ENCODE measurements around the gene AP4E1. TPM values are rescaled to one million over a fixed set of nuclear protein-coding genes. Genes with fewer than 3 reads are reported as not detected.

AP4E1 gene
- total and polyA plus RNA-seq, 2 of the 8 experiments (the other 6 are each of a cell fraction or from before 2014, with no cell fraction given) = 1.4 to 10.9 TPM

DNA sequence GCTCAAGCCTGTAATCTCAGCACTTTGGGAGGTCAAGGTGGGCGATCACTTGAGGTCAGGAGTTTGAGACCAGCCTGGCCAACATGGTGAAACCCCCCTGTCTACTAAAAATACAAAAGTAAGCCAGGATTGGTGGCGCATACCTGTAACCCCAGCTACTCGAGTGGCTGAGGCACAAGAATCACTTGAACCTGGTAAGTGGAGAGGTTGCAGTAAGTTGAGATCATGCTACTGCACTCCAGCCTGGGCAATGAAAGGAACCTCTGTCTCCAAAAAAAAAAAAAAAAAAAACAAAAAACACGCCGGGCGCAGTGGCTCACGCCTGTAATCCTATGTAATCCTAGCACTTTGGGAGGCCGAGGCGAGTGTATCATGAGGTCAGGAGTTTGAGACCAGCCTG lies 18.9 kb upstream of the AP4E1 start:
- Histone ChIP-seq H3K36me3 (ENCODE audit: control insufficient read depth in 2 of 4, insufficient read depth in 4 of 4, low read length in 3 of 4) (no peaks in the 10 kb centered on the region), H4K5ac (ENCODE audit: insufficient read length, low read depth, low read length) (no peak overlapping the region), H2BK15ac (ENCODE audit: low read length) (no peak overlapping the region), H2BK5ac (ENCODE audit: low read depth, low read length) (no peak overlapping the region), H3K4me2 (ENCODE audit: insufficient read depth in 1 of 2, low read depth in 2 of 2, low read length in 2 of 2) (no peak overlapping the region), H3K9me3 (ENCODE audit: insufficient read depth in 2 of 2, low read depth in 1 of 2, low read length in 1 of 2) (peaks cover 16 to 20% of the 10 kb centered on the region in 2 experiments; a peak in 3 of 4 replicates), H3K4ac (replicated peaks; ENCODE audit: insufficient read length, low read depth, low read length) (no peak overlapping the region), H3K4me1 (replicated peaks in 1 of 4; ENCODE audit: control insufficient read depth in 3 of 4, insufficient read depth in 4 of 4, low read length in 3 of 4) (no peaks in the 10 kb centered on the region), H2AK5ac (ENCODE audit: low read depth, low read length) (no peak overlapping the region), H2BK12ac (ENCODE audit: low read depth, low read length) (no peak overlapping the region), H3K9ac (replicated peaks in 1 of 4; ENCODE audit: extremely low read depth in 1 of 4, low read depth in 3 of 4, low read length in 3 of 4) (no peak overlapping the region), H3K27me3 (replicated peaks in 1 of 4; ENCODE audit: control insufficient read depth in 3 of 4, extremely low read depth in 1 of 4, insufficient read depth in 3 of 4, low read length in 3 of 4) (no peaks in the 10 kb centered on the region), H4K8ac (ENCODE audit: extremely low read depth, insufficient read depth, low read length) (no peak overlapping the region), H4K91ac (replicated peaks; ENCODE audit: insufficient read length, low read length) (no peak overlapping the region), H3K23me2 (ENCODE audit: low read depth, low read length) (no peaks in the 10 kb centered on the region), H3K79me1 (ENCODE audit: low read depth, low read length) (no peaks in the 10 kb centered on the region), H2BK20ac (ENCODE audit: low read length) (no peak overlapping the region), H3K56ac (replicated peaks; ENCODE audit: insufficient read length, low read depth, low read length) (no peak overlapping the region), H3K18ac (ENCODE audit: extremely low read depth, low read length) (no peak overlapping the region), H3K23ac (ENCODE audit: insufficient read length) (no peak overlapping the region), H2BK120ac (replicated peaks; ENCODE audit: low read depth, low read length) (no peak overlapping the region), H3K79me2 (ENCODE audit: control insufficient read depth in 1 of 2, insufficient read depth in 2 of 2, low read length in 2 of 2) (no peaks in the 10 kb centered on the region), H3K27ac (ENCODE audit: low read depth, low read length) (no peak overlapping the region), H3K14ac (ENCODE audit: insufficient read length) (no peak overlapping the region), H2AFZ (ENCODE audit: low read length) (no peak overlapping the region), H4K20me1 (replicated peaks in 1 of 2; ENCODE audit: control insufficient read depth in 1 of 2, insufficient read depth in 2 of 2, low read length in 2 of 2) (no peaks in the 10 kb centered on the region), H3K4me3 (ENCODE audit: extremely low read depth in 1 of 4, insufficient read depth in 2 of 4, low read depth in 3 of 4, low read length in 4 of 4) (no peak overlapping the region)
- ChIA-PET POLR2A (ENCODE audit: partially characterized antibody) (no interaction called here), CTCF (ENCODE audit: partially characterized antibody) (interaction anchor here (1.3 kb wide), 1 partner anchor 10 kb away, joined by 4 read pairs; no protein-coding TSS in a partner anchor)
- 91% methylated on average over 5 of the region's 9 CpGs; no CpG with 5 or more reads in 1 of the 2 experiments for WGBS, 2 experiments (ENCODE audit: extremely low coverage in 1 of 2, insufficient coverage in 1 of 2, insufficient read length in 1 of 2, insufficient replicate concordance in 2 of 2, low coverage in 1 of 2, low lambda C conversion rate in 2 of 2, missing lambda C conversion rate in 1 of 2)
- DNase-seq (ENCODE audit: low read depth in 1 of 2, low spot score in 2 of 2) = no peak
- TF ChIP-seq CHD2 (IDR thresholded peaks at IDR 0.05; ENCODE audit: low read length) (no peak), KDM1A (IDR thresholded peaks at IDR 0.05; ENCODE audit: borderline replicate concordance, low read length) (no peak), SIRT6 (IDR thresholded peaks at IDR 0.05; ENCODE audit: low read length) (no peak), CREB1 (IDR thresholded peaks at IDR 0.05) (no peak), NRF1 (IDR thresholded peaks at IDR 0.05; ENCODE audit: low read depth, low read length) (no peak), RBBP5 (IDR thresholded peaks at IDR 0.05; ENCODE audit: borderline replicate concordance, low read depth, low read length) (no peak), YY1 (IDR thresholded peaks at IDR 0.05; ENCODE audit: low read depth, low read length) (no peak), TEAD4 (IDR thresholded peaks at IDR 0.05; ENCODE audit: low read depth, low read length) (no peak), ATF2 (IDR thresholded peaks at IDR 0.05; ENCODE audit: low read length) (no peak), SUZ12 (IDR thresholded peaks at IDR 0.05; ENCODE audit: low read length) (no peak), RXRA (IDR thresholded peaks at IDR 0.05; ENCODE audit: insufficient read depth, low read depth, low read length) (no peak), KDM5A (IDR thresholded peaks at IDR 0.05; ENCODE audit: low read length) (no peak), ASH2L (IDR thresholded peaks at IDR 0.05; ENCODE audit: low read length) (no peak)
- TF ChIP-seq, protein P1, sequence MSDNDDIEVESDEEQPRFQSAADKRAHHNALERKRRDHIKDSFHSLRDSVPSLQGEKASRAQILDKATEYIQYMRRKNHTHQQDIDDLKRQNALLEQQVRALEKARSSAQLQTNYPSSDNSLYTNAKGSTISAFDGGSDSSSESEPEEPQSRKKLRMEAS (IDR thresholded peaks at IDR 0.05) = no peak
- no peak for FAIRE-seq
